Ascending aorta (tissue), 2 donors: ENCODE data around the gene ZNF202. TPM values are rescaled to one million over a fixed set of nuclear protein-coding genes. Genes with fewer than 3 reads are reported as not detected.

Experiments
- DNase-seq, 2 donors: peaks; one replicate each; pipeline ENCODE4 v3.0.0-alpha.2; 2019; ENCODE audit warnings: low spot score in 2 of 2
- H3K27ac ChIP-seq, 2 donors: fragments of 200-600 bp; sonication (generic); one replicate each; pipeline ENCODE4 v1.5.1; 2016 to 2017; ENCODE audit warnings: mild to moderate bottlenecking in 1 of 2
- H3K27me3 ChIP-seq: fragments of 200-600 bp; sonication (generic); one replicate; pipeline ENCODE4 v1.5.1; 2017
- H3K36me3 ChIP-seq, 2 donors: fragments of 200-600 bp; sonication (generic); one replicate each; pipeline ENCODE4 v1.5.1; 2016
- H3K4me1 ChIP-seq, 2 donors: fragments of 200-600 bp; sonication (generic); one replicate each; pipeline ENCODE4 v1.5.1; 2016 to 2017; ENCODE audit warnings: mild to moderate bottlenecking in 1 of 2
- H3K4me3 ChIP-seq, 2 donors: fragments of 200-600 bp; sonication (generic); one replicate each; pipeline ENCODE4 v1.5.1; 2016 to 2017; ENCODE audit warnings: mild to moderate bottlenecking in 1 of 2
- H3K9me3 ChIP-seq, 2 donors: fragments of 200-600 bp; sonication (generic); one replicate each; pipeline ENCODE4 v1.5.1; 2016
- intact Hi-C: fragments of 100-400 bp; cut with DNase I; formaldehyde crosslinking; loops from one replicate; pipeline ENCODE4 v1.15.1; 2023
- total RNA-seq: library from RNA; depleted of rRNA; stranded (reverse); fragments of >200 nt; gene quantifications from one replicate; pipeline ENCODE4 v1.1.0, GENCODE V29; 2016
- TF ChIP-seq, protein P1 (sequence below), 3 experiments: fragments of 200-600 bp in 2 of 3; fragments of 450-650 bp in 1 of 3; sonication (generic) in 2 of 3; IDR thresholded peaks; one replicate each; pipeline ENCODE4 v1.5.1; 2016 to 2019; ENCODE audit warnings: antibody characterized with exemption in 3 of 3, mild to moderate bottlenecking in 1 of 3, moderate library complexity in 1 of 3

Gene ZNF202
- total RNA-seq, 1 donor from 2014 or later: 2.2 TPM

DNA sequence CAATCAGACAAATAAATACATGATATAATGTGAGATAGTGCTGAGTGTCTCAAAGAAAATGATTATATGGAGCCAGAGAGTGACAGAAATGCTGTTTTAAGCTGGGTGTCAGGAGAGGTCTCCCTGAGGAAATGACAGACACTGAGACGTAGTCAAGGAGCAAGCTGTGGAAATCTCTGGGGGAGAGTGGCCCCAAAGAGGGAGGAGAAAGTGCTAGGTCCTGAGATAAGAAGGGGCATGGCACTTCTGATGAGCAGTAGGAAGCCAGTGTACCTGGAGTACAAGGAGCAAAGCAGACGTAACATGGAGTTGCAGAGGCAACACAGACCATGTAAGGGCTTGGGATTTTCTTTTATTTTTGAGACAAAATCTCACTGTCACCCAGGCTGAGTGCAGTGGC lies 38.8 kb downstream of the ZNF202 start:
- no peaks in the 10 kb centered on the region for H3K4me1 ChIP-seq
- no peaks in the 10 kb centered on the region for H3K9me3 ChIP-seq
- no peaks in the 10 kb centered on the region for H3K36me3 ChIP-seq
- no peak overlapping the region for H3K4me3 ChIP-seq
- H3K27ac ChIP-seq: no peak overlapping the region
- intact Hi-C loops: no loop called here
- DNase-seq: no peak
- H3K27me3 ChIP-seq: no peaks in the 10 kb centered on the region
- TF ChIP-seq, protein P1, sequence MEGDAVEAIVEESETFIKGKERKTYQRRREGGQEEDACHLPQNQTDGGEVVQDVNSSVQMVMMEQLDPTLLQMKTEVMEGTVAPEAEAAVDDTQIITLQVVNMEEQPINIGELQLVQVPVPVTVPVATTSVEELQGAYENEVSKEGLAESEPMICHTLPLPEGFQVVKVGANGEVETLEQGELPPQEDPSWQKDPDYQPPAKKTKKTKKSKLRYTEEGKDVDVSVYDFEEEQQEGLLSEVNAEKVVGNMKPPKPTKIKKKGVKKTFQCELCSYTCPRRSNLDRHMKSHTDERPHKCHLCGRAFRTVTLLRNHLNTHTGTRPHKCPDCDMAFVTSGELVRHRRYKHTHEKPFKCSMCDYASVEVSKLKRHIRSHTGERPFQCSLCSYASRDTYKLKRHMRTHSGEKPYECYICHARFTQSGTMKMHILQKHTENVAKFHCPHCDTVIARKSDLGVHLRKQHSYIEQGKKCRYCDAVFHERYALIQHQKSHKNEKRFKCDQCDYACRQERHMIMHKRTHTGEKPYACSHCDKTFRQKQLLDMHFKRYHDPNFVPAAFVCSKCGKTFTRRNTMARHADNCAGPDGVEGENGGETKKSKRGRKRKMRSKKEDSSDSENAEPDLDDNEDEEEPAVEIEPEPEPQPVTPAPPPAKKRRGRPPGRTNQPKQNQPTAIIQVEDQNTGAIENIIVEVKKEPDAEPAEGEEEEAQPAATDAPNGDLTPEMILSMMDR (IDR thresholded peaks at IDR 0.05): no peak

DNA sequence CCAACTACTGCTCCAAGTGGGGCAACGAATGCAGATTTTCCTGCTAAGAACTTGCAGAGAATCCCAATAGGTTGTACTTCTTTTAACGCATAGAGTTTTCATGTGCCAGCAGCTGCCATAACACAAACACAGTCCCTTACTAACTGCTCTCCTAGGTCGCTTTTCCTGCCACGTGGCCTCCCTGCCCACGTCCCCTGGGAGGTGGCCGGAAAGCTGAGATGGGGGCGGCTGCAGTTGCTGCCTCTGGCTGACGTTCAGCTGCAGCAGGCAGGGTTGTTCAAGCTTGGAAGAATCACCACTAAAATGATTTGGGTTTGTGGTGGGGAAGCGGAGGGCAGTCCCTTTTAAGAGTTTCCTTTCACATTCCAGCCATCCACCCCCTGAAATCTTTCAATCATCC lies 39.3 kb downstream of the ZNF202 start:
- Histone ChIP-seq H3K9me3 (no peaks in the 10 kb centered on the region), H3K4me3 (no peak overlapping the region), H3K36me3 (no peaks in the 10 kb centered on the region), H3K27ac (no peak overlapping the region), H3K27me3 (no peaks in the 10 kb centered on the region), H3K4me1 (no peaks in the 10 kb centered on the region)
- DNase-seq: no peak
- intact Hi-C loops: no loop called here
- TF ChIP-seq, protein P1 (IDR thresholded peaks at IDR 0.05): no peak

DNA sequence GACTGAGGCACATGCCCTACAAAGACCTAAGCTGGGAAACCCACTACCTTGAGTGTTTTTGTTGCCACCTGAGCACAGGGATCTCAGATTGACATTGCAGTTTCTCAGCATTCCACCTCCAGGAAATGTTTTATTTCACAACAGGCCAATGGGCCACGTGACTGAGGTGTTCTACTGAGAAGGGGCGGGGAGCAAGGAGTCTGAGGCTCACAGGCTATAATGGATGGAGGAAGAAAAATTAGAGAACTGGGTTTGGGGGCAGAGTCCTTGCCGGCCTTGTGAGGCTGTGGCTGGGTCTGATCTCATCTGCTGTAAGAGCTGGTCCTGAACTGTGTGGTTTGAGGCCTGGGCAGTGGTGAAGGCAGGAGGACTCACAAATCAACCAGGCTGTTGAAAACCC lies 40.7 kb downstream of the ZNF202 start:
- Histone ChIP-seq H3K36me3 (no peaks in the 10 kb centered on the region), H3K9me3 (no peaks in the 10 kb centered on the region), H3K27me3 (no peaks in the 10 kb centered on the region), H3K27ac (no peak overlapping the region), H3K4me1 (no peaks in the 10 kb centered on the region), H3K4me3 (no peak overlapping the region)
- DNase-seq: no peak
- intact Hi-C loops: no loop called here
- TF ChIP-seq, protein P1 (IDR thresholded peaks at IDR 0.05): no peak

DNA sequence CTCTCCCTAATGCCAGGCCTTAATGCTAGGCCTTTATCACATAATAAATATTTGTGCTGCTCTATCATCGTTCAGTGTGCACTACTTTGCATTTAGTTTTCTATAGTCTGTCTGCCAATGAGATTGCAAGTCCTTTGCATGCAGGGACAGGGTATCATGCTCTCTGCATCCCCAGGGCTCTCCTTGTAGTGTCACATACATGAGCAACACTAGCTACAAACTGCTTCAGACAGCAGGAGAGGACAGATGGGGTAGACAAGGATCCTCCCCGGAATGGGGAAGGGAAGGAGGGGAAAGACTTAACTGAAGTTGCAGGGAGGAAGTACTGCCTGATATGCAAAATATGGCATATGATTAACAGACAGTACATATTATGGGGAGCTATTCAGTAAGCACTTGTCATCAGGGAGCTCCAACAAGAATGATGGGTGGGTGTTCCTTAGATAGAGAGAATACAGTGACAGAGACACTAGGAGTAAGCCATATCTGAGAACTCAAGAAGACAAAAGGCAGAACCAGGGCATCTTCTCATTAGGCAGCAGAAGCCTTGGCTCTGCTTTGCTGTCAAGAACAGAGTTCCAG lies 42.8 kb downstream of the ZNF202 start:
- intact Hi-C loops: no loop called here

DNA sequence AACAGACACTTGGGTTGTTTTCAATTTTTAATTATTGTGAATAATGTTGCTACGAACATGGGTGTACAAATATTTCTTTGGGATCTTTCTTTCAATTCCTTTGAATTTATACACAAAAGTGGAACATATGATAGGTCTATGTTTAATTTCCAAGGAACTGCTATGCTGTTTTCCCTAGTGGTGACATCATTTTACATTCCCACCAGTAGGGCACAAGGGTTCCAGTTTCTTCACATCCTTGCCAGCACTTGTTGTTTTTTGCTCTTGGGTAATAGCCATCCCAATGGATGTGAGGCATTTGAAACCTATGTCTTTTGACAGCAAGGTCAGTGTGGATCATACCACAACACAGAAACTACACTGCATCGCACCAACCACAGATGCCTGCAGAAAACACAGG lies 45.3 kb downstream of the ZNF202 start:
- no peaks in the 10 kb centered on the region for H3K9me3 ChIP-seq
- no peaks in the 10 kb centered on the region for H3K36me3 ChIP-seq
- H3K4me3 ChIP-seq: no peak overlapping the region
- H3K4me1 ChIP-seq: no peaks in the 10 kb centered on the region
- intact Hi-C loops: no loop called here
- no peaks in the 10 kb centered on the region for H3K27me3 ChIP-seq
- DNase-seq: no peak
- TF ChIP-seq, protein P1 (IDR thresholded peaks at IDR 0.05): no peak
- H3K27ac ChIP-seq: no peak overlapping the region

More for the DNA sequence above, 42.8 kb downstream of the ZNF202 start:
- no peaks in the 10 kb centered on the region for H3K36me3 ChIP-seq
- no peak overlapping the region for H3K27ac ChIP-seq
- no peaks in the 10 kb centered on the region for H3K4me1 ChIP-seq
- H3K27me3 ChIP-seq: no peaks in the 10 kb centered on the region
- H3K4me3 ChIP-seq: no peak overlapping the region
- TF ChIP-seq, protein P1 (IDR thresholded peaks at IDR 0.05): no peak
- no peaks in the 10 kb centered on the region for H3K9me3 ChIP-seq
- DNase-seq: no peak

DNA sequence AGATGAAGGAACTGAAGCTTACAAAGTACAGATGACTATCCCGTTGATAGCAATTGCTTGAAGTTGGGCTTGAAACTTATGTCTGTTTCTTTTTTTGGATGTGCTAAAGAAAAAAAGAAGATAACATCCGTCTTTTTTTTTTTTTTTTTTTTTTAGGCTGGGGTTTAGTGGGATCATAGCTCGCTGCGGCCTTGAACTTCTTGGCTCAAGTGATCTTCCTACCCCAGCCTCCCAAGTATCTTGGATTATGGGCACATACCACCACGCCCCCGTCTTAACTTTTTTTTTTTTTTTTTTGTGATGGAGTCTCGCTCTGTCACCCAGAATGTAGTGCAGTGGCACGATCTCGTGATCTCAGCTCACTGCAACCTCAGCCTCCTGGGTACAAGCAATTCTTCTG lies 46.2 kb downstream of the ZNF202 start:
- TF ChIP-seq, protein P1 (IDR thresholded peaks at IDR 0.05): no peak
- Histone ChIP-seq H3K4me3 (no peak overlapping the region), H3K27me3 (no peaks in the 10 kb centered on the region), H3K36me3 (no peaks in the 10 kb centered on the region), H3K4me1 (no peaks in the 10 kb centered on the region), H3K27ac (no peak overlapping the region), H3K9me3 (no peaks in the 10 kb centered on the region)
- intact Hi-C loops: no loop called here
- no peak for DNase-seq
